Hepatic stellate cell (primary cell): ENCODE results near the gene RERG.
"Not testable (repeated sequence)": the region's sequence is repeated elsewhere in the genome, so short reads cannot be mapped to it uniquely, and the experiment has no call there.

Experiments used
- DNase-seq: peaks from one replicate; pipeline ENCODE4 v3.0.0; 2011; ENCODE audit warnings: low spot score

RERG gene

DNA sequence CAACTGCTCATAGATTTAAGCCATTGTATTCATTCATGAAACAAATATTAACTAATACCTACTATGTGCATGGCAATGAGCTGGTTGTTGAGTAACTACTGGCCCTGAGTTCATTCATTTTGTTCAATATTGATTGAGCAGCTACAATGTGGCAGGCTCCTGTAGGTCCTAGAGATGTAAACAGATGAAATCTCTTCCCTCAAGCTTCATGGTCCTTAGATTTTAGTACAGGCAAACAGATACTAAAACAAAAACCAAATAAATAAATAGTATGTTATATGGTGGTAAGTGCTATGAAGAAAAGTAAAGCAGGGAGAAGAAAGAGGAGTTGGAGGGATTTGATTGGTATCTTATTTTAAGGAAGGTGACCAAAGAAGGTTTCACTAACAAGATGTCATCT is 77.8 kb downstream of the RERG start:
- DNase-seq, result no peak

DNA sequence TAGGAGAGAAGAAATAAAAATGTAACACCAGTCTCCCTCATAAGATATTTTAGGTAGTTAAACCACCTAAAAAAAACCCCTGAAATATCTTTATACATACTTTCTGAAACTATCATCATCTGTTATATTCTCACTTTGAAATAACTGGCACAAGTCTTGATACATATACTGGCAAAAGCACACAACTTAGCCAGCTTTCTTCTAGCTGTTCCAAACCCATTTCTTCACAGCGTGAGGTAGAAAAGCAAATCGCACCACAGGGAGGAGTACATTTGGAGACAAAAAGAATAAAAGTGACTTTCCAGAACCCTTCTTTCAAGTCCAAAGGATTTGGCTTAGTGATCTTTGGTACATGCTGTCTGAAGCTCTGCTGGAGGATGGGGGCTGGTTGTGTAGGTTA is 78.5 kb downstream of the RERG start:
- no peak for DNase-seq

DNA sequence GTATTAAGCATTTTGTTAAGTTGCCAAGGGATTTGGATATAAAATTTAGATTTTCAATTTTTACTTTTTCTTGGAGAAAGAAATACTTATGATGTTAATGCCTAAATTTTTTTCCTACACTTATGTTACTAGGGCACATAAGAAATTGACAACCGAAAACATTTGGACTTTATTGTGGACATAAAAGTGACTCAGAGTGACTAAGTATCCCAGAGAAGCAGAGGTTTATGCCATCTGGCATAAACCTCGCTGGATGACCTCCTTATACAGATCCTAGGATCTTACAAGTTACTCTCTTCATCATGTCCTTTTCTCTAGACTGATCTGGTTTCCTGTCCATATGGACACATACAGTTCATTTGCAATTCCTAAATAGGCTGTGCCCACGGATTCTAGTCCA is 89.8 kb downstream of the RERG start:
- DNase-seq, result peak; percentile 36

DNA sequence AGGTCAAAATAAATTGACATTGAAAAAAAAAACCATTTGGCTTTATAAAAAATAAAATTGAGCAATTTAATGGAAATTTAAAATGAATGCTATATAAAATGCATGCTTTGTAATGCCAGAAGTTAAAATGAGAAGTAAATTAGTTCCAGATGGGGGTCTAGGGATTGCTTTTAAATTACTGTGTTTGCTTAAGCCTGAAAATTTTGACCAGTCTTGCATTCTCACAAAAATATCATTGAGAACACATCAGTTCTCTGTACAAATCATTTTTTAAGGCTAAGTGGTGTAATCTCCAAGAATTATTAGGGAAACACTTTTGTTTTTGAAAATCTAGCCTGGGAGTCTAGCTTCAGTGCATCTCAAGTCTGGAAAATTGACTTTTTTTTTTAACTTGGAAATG is 90.7 kb downstream of the RERG start:
- DNase-seq, result no peak

DNA sequence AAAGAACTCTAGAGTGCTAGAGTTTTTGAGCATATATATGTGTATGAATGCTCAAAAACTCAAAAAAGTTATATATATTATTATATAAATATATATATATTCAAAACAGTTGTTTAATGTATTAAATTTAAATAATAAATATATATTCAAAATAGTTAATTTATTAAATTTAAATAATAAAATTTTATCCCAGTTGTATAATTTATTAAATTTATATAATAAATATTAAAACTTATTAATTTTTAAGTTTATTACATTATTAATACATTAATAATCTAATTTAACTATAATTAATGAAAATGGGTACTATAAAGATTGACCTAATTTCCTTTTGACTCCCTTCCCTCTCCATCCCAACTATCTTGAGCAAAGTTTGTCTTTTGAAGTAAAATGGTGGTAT is 97.8 kb downstream of the RERG start:
- DNase-seq, result no peak

DNA sequence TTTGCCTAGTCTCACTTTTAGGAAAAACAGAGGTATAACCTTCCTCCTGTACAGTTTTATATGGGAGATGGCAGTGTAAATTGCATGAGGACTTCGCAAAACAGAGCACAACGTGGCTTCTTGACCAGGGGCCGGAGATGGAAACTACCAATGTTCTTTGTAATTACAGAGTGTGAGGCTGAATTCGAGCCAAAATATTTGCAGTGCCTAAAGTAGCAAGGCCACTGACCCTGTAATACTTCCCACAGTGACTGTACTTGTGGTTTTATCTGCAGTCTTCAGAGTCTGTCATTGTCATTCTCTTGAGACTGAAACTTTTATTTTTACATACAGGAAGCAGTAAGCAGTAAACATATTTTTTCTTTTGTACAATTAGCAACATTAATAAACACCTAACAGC is 98.9 kb downstream of the RERG start:
- DNase-seq, result no peak

DNA sequence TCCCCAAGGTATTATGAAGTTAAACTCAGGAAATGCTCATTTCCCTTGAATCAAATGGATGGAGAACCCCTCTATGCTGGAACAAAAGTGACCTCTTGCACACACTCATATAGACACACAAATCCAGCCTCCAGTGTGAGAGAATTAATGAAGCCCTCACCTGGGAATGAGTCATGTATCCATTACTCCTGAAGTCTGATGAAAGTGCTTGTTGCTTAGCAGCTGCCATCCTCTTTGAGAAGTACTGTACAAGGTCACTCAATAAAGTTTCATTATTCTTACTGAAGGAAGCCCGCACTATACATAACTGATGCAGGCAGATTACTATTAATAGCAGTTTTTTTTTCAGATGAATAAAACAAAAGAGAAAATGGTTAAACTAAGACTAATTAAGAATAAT is 102.3 kb downstream of the RERG start:
- DNase-seq, result no peak

DNA sequence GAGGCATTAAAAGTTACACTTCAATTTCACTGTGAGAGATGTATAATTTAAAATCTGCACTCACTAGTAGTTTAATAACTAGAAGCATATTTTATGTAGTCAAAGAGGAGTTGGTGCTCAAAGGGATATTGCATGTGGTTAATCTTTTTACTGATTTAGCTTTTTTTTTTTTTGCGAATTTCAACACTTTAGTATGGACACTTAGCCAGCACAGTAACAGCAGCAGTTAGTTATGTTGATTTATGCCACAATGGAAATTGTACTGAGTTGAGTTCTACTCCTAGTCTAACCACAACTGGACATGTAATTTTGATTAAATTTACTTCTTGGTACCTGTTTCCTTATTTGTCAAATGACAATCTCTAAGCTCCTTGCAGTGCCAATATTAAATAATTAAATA is 104.2 kb downstream of the RERG start:
- DNase-seq, result no peak

DNA sequence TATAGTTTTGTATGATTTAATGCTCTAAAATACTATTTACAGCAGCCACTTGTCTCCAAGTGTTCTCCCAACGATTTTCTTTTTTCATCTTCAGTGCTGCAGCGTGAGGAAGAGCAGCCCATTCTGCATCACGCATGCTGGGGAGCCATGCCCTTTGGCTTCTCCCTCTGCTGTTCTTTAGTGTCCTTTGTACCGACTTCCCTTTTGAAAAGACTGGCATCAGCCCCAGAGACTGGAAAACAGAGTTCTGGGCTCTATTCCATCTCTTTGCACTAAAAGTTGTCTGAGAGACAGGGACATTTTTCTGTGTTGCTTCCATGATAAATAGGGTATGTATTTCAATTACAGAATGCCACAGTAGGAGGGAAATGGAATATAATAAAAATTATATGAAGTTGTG is 105.1 kb downstream of the RERG start:
- no peak for DNase-seq

DNA sequence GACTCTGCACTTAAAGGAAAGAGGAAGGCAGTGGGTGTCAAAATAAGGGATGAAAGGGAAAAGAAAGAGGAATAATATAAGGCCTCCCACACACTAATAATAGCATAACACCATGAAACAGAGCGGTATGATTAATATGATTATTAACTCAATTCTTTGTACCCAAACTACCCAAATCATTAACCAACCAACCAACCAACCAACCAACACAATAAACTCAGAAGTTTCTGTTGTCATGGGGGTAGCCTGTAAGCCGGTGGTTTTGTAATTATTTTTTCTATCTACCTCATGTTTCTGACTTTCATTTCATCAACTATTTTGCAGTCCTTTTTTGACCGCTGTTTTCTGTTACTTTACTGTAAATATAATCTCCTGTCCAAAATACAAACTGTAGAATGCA is 105.8 kb downstream of the RERG start:
- no peak for DNase-seq

DNA sequence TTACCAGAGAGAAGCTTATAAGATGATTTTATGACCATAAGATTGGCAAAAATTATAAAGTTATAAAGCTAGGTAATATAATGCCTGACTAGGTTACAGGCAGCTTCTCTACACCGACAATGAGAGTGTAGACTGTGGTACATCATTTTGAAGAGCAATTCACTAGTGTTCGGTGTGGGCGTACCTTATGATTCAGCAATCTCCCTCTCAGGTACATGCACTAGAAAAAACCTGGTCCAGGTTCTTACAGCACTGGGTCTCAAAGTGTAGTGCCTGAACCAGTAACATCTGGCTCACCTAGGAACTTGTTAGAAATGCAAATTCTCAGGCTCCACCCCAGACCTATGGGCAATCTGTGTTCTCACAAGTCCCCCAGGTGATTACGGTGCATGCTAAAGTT is 106.7 kb downstream of the RERG start:
- no peak for DNase-seq

DNA sequence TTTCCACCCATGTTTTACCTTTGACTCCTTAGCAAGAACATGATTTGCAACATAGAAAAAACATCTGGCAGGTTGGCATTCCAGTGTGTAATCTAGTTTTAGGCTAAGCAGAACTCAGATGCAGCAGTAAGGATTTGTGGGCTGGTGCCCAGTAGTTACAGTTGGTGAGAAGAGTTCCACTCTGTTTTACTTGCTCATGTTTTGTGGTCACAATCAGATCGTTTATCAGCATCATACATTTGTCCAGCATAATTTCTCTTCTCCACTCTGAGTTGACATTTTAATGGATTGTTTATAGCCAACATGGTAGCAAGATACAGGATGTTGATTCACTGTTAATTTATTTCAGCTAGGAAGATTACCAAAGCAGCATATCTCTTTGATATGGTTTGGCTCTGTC is 128.4 kb downstream of the RERG start:
- no peak for DNase-seq

DNA sequence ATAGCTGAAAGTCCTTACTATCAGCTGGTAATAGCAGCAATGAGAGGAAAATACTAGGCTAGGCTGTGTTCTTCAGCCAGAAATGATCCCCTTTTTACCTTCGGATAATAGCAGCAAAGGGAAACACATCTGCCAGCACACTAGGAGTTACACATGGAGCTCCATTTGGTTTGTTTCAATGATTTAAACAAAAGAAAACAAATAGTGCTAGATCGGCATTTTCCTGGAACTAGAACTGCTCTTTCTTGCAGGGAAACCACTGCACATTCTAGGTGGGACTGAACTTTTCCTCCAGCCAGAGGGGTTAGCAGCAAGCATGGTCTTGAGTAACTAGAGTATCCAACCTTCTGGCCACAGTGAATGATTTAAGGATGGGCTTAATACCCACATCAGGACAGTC is 130.8 kb downstream of the RERG start:
- DNase-seq, result no peak

DNA sequence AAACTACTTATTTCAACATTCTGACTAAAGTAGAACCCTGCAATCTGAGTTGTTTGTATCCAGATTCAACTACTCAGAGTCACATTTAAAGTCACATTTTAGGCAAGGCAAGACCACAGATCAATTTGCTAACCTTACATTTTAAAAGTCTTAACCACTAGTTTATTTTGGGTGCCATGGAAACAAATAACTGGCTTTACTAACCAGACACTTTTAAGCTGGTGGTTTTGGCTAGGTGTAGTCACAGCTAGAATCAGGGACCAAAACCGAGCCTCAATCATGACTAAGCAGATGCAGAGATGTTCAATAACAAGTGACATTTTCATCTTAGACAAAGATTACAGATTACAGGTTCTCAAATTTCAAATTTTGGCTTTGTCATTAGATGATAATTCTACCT is 133.1 kb downstream of the RERG start:
- DNase-seq, result no peak

DNA sequence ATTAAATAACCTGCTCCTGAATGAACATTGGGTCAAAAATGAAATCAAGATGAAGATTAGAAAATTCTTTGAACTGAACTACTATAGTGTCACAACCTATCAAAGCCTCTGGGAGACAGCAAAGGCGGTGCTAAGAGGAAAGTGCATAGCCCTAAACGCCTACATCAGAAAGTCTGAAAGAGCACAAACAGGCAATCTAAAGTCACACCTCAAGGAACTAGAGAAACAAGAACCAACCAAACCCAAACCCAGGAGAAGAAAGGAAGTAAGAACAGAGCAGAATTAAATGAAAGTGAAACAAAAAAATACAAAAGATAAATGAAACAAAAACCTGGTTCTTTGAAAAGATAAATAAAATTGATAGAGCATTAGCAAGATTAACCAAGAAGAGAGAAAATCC is 143.5 kb downstream of the RERG start:
- not testable (repeated sequence) for DNase-seq

DNA sequence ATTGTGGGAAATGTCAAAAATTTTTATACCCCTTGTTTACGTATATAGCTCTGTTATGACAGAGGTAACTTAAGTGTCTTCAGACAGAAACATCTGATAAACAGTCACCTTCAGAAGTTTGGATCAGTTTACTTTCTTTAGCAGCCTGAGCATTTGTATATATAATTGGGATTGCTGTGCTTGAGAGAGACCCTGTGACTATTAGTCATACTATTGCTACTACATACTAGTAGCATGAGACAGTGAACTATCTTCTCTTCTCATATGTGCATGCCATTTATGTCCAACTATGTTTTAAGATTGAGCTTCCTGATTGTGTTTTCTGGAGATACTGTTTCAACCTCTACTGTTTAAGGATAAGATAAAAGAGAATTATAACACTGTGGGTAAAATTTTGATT is 146.9 kb downstream of the RERG start:
- DNase-seq, result no peak

DNA sequence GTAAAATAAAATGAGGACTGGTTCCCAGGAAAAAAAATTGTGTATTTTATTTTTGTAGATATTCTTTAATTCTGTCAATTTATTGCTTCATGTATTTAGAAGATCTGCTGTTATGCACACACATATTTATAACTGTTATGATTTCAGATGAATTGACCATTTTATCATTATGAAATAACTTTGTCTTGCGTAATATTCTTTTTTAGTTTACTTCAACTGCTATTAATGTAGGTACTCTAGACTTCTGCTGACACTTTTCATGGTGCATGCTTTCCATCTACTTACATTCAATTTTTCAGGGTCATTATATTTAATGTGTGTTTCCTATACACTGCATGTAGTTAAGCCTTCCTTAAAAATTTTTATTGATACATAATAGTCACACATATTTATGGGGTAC is 162.1 kb downstream of the RERG start:
- no peak for DNase-seq
